Liver (tissue), 9 donors: ENCODE data around the gene FAM210B. TPM values are rescaled to one million over a fixed set of nuclear protein-coding genes. Genes with fewer than 3 reads are reported as not detected.

Source experiments
- DNase-seq: peaks from one replicate; pipeline ENCODE4 v3.0.0-alpha.2; 2017; ENCODE audit warnings: low spot score
- H3K27ac ChIP-seq, 2 donors: one replicate each; pipeline ENCODE4 v1.7.0; 2013; ENCODE audit warnings: inconsistent platforms in 2 of 2, low read length in 2 of 2, control low read depth in 1 of 2, low read depth in 1 of 2, mild to moderate bottlenecking in 1 of 2
- H3K27me3 ChIP-seq, 4 donors: one replicate each; pipeline versions ENCODE4 v1.6.1 to v1.7.0; 2013; ENCODE audit warnings: low read length in 3 of 4, inconsistent platforms in 1 of 4, mild to moderate bottlenecking in 1 of 4, moderate library complexity in 1 of 4; ENCODE audit not compliant: control insufficient read depth in 4 of 4, insufficient read depth in 4 of 4
- H3K36me3 ChIP-seq, 4 donors: one replicate each; pipeline versions ENCODE4 v1.6.1 to v1.7.0; 2013; ENCODE audit warnings: low read length in 3 of 4, mild to moderate bottlenecking in 3 of 4, low read depth in 1 of 4, moderate library complexity in 1 of 4; ENCODE audit not compliant: control insufficient read depth in 4 of 4, insufficient read depth in 3 of 4
- H3K4me1 ChIP-seq, 4 donors: one replicate each; pipeline versions ENCODE4 v1.6.1 to v1.7.0; 2013; ENCODE audit warnings: low read length in 3 of 4, mild to moderate bottlenecking in 3 of 4, moderate library complexity in 1 of 4; ENCODE audit not compliant: control insufficient read depth in 4 of 4, insufficient read depth in 4 of 4
- H3K4me3 ChIP-seq, 3 donors: one replicate each; pipeline versions ENCODE4 v1.6.1 to v1.7.0; 2013; ENCODE audit warnings: low read length in 3 of 3, control low read depth in 1 of 3, low read depth in 1 of 3, mild to moderate bottlenecking in 1 of 3
- H3K9ac ChIP-seq, 2 donors: one replicate each; pipeline ENCODE4 v1.7.0; 2013; ENCODE audit warnings: low read length in 2 of 2, mild to moderate bottlenecking in 2 of 2, moderate library complexity in 2 of 2, control low read depth in 1 of 2, low read depth in 1 of 2
- H3K9me3 ChIP-seq, 4 donors: one replicate each; pipeline versions ENCODE4 v1.6.1 to v1.7.0; 2013; ENCODE audit warnings: low read length in 3 of 4; ENCODE audit not compliant: control insufficient read depth in 4 of 4
- EGR1 ChIP-seq, 2 donors: IDR thresholded peaks; 2 replicates each; pipeline ENCODE4 v1.6.1; 2016 to 2018; ENCODE audit warnings: antibody characterized with exemption in 2 of 2, low read depth in 2 of 2
- FOXA2 ChIP-seq: IDR thresholded peaks from 2 replicates; pipeline ENCODE4 v1.6.1; 2016; ENCODE audit warnings: antibody characterized with exemption
- GABPA ChIP-seq, 2 donors: IDR thresholded peaks in 1 of 2; conservative IDR thresholded peaks in 1 of 2; 2 replicates each; pipeline ENCODE4 v1.6.1; 2016; ENCODE audit warnings: antibody characterized with exemption in 2 of 2, mild to moderate bottlenecking in 1 of 2, moderate library complexity in 1 of 2
- HNF4A ChIP-seq, 2 donors: conservative IDR thresholded peaks; 2 replicates each; pipeline ENCODE4 v1.6.1; 2016; ENCODE audit warnings: antibody characterized with exemption in 2 of 2, mild to moderate bottlenecking in 2 of 2
- HNF4G ChIP-seq: IDR thresholded peaks from 2 replicates; pipeline ENCODE4 v1.6.1; 2016; ENCODE audit warnings: antibody characterized with exemption
- JUND ChIP-seq, 2 donors: IDR thresholded peaks; 2 replicates each; pipeline ENCODE4 v1.6.1; 2016; ENCODE audit warnings: antibody characterized with exemption in 2 of 2
- NR2F2 ChIP-seq: IDR thresholded peaks from 2 replicates; pipeline ENCODE4 v1.6.1; 2016; ENCODE audit warnings: antibody characterized with exemption
- RAD21 ChIP-seq, 2 donors: IDR thresholded peaks; 2 replicates each; pipeline ENCODE4 v1.6.1; 2016; ENCODE audit warnings: antibody characterized with exemption in 2 of 2, mild to moderate bottlenecking in 2 of 2
- RXRA ChIP-seq, 2 donors: IDR thresholded peaks; 2 replicates each; pipeline ENCODE4 v1.6.1; 2017 to 2018; ENCODE audit warnings: antibody characterized with exemption in 2 of 2, mild to moderate bottlenecking in 1 of 2
- TAF1 ChIP-seq: conservative IDR thresholded peaks from 2 replicates; pipeline ENCODE4 v1.6.1; 2016; ENCODE audit warnings: antibody characterized with exemption, mild to moderate bottlenecking
- YY1 ChIP-seq: IDR thresholded peaks from 2 replicates; pipeline ENCODE4 v1.6.1; 2016; ENCODE audit warnings: antibody characterized with exemption, mild to moderate bottlenecking
- WGBS: extraction: QIAGEN DNeasy Blood & Tissue Kit; methylation state at CpG from one replicate; pipeline ENCODE4 v1.1.7; 2013; 5-methylcytosine and 5-hydroxymethylcytosine counted together
- polyA plus RNA-seq, 2 donors: library from polyadenylated mRNA; stranded (reverse) in 1 of 2; unstranded in 1 of 2; fragments of 200-250 nt in 1 of 2; fragments of >200 nt in 1 of 2; fragmentation: Nextera tagmentation in 1 of 2; extraction: Ambion mirVana in 1 of 2; gene quantifications; one replicate each; pipeline versions ENCODE4 v1.2.1 to v1.2.3, GENCODE V29; 2013 to 2015
- total RNA-seq, 2 donors: library from RNA; depleted of rRNA; stranded (reverse); fragments of >200 nt; gene quantifications; one replicate each; pipeline ENCODE4 v1.2.3, GENCODE V29; 2014
- TF ChIP-seq, protein P1 (sequence below): IDR thresholded peaks from 2 replicates; pipeline ENCODE4 v1.6.1; 2016; ENCODE audit warnings: antibody characterized with exemption
- TF ChIP-seq, protein P2 (sequence below): IDR thresholded peaks from 2 replicates; pipeline ENCODE4 v1.6.1; 2016; ENCODE audit warnings: antibody characterized with exemption, mild to moderate bottlenecking
- TF ChIP-seq, protein P3 (sequence below): IDR thresholded peaks from 2 replicates; pipeline ENCODE4 v1.6.1; 2016; ENCODE audit warnings: antibody characterized with exemption
- TF ChIP-seq, protein P4 (sequence below): fragments of 150-350 bp; IDR thresholded peaks from 2 replicates; pipeline ENCODE4 v1.5.1; 2017; ENCODE audit warnings: improper control_type of control experiment, low read depth, low read length; ENCODE audit not compliant: missing input control
- TF ChIP-seq, protein P5 (sequence below): IDR thresholded peaks from 2 replicates; pipeline ENCODE4 v1.6.1; 2016; ENCODE audit warnings: antibody characterized with exemption
- donor health status: healthy.
- donor health status: healthy.
- donor health status: healthy.
- donor health status: healthy.
- donor health status: healthy.

The FAM210B gene
- total and polyA plus RNA-seq, 4 donors = 21.8 to 139 (median 30.7) TPM

DNA sequence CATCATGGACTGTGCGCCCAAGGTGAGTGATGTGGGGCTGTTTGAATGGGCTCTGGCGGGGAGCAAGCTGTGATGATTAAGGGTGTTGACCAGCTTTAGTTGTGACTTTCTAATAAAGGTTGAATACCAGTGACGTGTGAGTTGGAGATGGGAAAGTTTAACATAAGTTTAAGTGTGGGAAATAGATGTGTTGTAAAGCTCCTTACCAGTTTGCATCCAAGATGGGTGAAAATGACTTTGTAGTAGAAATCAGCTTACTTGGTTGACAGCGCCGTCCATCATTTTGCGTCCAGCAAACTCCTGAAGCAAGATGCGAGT is 53.7 kb downstream of the FAM210B start:
- Histone ChIP-seq H3K27me3 (no peaks in the 10 kb centered on the region), H3K9me3 (no peaks in the 10 kb centered on the region), H3K27ac (peak overlapping the region; percentile 78 to 83), H3K4me3 (peak overlapping the region; percentile 15 to 44 (median 38)), H3K4me1 (peaks cover 2 to 30% (median 23%) of the 10 kb centered on the region in 4 donors), H3K36me3 (peaks cover 3 to 6% (median 4%) of the 10 kb centered on the region in 4 donors), H3K9ac (peak overlapping the region in 1 of 2 donors; percentile 30)
- DNase-seq = no peak
- TF ChIP-seq, protein P1, sequence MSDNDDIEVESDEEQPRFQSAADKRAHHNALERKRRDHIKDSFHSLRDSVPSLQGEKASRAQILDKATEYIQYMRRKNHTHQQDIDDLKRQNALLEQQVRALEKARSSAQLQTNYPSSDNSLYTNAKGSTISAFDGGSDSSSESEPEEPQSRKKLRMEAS = no peak
- TF ChIP-seq RAD21 (IDR thresholded peaks at IDR 0.05) = no peak
- TF ChIP-seq, protein P2, sequence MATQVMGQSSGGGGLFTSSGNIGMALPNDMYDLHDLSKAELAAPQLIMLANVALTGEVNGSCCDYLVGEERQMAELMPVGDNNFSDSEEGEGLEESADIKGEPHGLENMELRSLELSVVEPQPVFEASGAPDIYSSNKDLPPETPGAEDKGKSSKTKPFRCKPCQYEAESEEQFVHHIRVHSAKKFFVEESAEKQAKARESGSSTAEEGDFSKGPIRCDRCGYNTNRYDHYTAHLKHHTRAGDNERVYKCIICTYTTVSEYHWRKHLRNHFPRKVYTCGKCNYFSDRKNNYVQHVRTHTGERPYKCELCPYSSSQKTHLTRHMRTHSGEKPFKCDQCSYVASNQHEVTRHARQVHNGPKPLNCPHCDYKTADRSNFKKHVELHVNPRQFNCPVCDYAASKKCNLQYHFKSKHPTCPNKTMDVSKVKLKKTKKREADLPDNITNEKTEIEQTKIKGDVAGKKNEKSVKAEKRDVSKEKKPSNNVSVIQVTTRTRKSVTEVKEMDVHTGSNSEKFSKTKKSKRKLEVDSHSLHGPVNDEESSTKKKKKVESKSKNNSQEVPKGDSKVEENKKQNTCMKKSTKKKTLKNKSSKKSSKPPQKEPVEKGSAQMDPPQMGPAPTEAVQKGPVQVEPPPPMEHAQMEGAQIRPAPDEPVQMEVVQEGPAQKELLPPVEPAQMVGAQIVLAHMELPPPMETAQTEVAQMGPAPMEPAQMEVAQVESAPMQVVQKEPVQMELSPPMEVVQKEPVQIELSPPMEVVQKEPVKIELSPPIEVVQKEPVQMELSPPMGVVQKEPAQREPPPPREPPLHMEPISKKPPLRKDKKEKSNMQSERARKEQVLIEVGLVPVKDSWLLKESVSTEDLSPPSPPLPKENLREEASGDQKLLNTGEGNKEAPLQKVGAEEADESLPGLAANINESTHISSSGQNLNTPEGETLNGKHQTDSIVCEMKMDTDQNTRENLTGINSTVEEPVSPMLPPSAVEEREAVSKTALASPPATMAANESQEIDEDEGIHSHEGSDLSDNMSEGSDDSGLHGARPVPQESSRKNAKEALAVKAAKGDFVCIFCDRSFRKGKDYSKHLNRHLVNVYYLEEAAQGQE = no peak
- TF ChIP-seq FOXA2 = no peak
- TF ChIP-seq RXRA (IDR thresholded peaks at IDR 0.05) = no peak
- TF ChIP-seq TAF1 = no peak
- TF ChIP-seq GABPA (IDR thresholded peaks at IDR 0.05 in 1 of 2, conservative IDR thresholded peaks at IDR 0.05 in 1 of 2) = no peak
- no peak for TF ChIP-seq YY1
- TF ChIP-seq, protein P3, sequence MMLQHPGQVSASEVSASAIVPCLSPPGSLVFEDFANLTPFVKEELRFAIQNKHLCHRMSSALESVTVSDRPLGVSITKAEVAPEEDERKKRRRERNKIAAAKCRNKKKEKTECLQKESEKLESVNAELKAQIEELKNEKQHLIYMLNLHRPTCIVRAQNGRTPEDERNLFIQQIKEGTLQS = no peak
- TF ChIP-seq, protein P4, sequence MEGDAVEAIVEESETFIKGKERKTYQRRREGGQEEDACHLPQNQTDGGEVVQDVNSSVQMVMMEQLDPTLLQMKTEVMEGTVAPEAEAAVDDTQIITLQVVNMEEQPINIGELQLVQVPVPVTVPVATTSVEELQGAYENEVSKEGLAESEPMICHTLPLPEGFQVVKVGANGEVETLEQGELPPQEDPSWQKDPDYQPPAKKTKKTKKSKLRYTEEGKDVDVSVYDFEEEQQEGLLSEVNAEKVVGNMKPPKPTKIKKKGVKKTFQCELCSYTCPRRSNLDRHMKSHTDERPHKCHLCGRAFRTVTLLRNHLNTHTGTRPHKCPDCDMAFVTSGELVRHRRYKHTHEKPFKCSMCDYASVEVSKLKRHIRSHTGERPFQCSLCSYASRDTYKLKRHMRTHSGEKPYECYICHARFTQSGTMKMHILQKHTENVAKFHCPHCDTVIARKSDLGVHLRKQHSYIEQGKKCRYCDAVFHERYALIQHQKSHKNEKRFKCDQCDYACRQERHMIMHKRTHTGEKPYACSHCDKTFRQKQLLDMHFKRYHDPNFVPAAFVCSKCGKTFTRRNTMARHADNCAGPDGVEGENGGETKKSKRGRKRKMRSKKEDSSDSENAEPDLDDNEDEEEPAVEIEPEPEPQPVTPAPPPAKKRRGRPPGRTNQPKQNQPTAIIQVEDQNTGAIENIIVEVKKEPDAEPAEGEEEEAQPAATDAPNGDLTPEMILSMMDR = no peak
- TF ChIP-seq, protein P5, sequence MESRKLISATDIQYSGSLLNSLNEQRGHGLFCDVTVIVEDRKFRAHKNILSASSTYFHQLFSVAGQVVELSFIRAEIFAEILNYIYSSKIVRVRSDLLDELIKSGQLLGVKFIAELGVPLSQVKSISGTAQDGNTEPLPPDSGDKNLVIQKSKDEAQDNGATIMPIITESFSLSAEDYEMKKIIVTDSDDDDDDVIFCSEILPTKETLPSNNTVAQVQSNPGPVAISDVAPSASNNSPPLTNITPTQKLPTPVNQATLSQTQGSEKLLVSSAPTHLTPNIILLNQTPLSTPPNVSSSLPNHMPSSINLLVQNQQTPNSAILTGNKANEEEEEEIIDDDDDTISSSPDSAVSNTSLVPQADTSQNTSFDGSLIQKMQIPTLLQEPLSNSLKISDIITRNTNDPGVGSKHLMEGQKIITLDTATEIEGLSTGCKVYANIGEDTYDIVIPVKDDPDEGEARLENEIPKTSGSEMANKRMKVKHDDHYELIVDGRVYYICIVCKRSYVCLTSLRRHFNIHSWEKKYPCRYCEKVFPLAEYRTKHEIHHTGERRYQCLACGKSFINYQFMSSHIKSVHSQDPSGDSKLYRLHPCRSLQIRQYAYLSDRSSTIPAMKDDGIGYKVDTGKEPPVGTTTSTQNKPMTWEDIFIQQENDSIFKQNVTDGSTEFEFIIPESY = no peak
- TF ChIP-seq NR2F2 = no peak
- no peak for TF ChIP-seq EGR1 (IDR thresholded peaks at IDR 0.05; ENCODE audit: low read depth in 2 of 2)
- TF ChIP-seq HNF4G = no peak
- no peak for TF ChIP-seq JUND (IDR thresholded peaks at IDR 0.05)
- 77% methylated on average over 7 of the region's 7 CpGs for WGBS

DNA sequence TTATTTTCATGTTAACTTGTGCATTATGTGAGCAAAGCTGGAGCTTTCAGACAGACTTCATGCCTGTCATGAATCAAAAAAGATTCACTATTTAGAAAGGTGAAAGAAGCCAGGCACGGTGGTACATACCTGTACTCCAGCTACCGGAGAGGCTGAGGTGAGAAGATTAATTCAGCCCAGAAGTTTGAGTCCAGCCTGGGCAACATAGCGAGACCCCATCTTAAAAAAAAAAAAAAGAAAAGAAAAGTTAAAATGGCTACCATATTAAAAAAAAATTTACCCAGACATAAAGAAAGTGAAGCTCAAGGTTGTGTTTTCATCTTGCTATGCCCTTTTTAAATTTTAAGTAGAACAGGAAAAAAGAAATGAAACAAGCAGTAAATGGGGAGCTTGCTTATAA is 54.2 kb downstream of the FAM210B start:
- DNase-seq = no peak
- peaks cover 0 to 1% (median under 1%) of the 10 kb centered on the region in 4 donors for H3K36me3 ChIP-seq
- no peak overlapping the region for H3K4me3 ChIP-seq
- H3K27me3 ChIP-seq = no peaks in the 10 kb centered on the region
- peak overlapping the region; percentile 78 to 83 for H3K27ac ChIP-seq
- no peak for TF ChIP-seq HNF4A (conservative IDR thresholded peaks at IDR 0.05)
- TF ChIP-seq FOXA2 = no peak
- TF ChIP-seq RXRA (IDR thresholded peaks at IDR 0.05) = no peak
- TF ChIP-seq RAD21 (IDR thresholded peaks at IDR 0.05) = no peak
- TF ChIP-seq, protein P2 = no peak
- TF ChIP-seq NR2F2 = no peak
- WGBS = 97% methylated on average over 3 of the region's 3 CpGs
- peaks cover 2 to 30% (median 23%) of the 10 kb centered on the region in 4 donors for H3K4me1 ChIP-seq
- H3K9me3 ChIP-seq = no peaks in the 10 kb centered on the region
- no peak overlapping the region for H3K9ac ChIP-seq
